T47D (cell line): ENCODE data around the gene ADAM12.

ENCODE experiments used
- DNase-seq, 2 experiments: peaks; one replicate each; pipeline versions ENCODE4 v3.0.0 to v3.0.0-alpha.2; 2011 to 2012; ENCODE audit warnings: low read depth in 1 of 2, low spot score in 1 of 2
- JUND ChIP-seq: IDR thresholded peaks from 2 replicates; pipeline ENCODE4 v1.6.1; 2012; ENCODE audit warnings: low read depth
- in situ Hi-C: cut with HindIII; loops from 2 replicates; pipeline ENCODE4 v1.10.0; 2016; ENCODE audit warnings: low sequenced_read_pairs, low pct_unique_long_range_greater_than_20kb

The ADAM12 gene

DNA sequence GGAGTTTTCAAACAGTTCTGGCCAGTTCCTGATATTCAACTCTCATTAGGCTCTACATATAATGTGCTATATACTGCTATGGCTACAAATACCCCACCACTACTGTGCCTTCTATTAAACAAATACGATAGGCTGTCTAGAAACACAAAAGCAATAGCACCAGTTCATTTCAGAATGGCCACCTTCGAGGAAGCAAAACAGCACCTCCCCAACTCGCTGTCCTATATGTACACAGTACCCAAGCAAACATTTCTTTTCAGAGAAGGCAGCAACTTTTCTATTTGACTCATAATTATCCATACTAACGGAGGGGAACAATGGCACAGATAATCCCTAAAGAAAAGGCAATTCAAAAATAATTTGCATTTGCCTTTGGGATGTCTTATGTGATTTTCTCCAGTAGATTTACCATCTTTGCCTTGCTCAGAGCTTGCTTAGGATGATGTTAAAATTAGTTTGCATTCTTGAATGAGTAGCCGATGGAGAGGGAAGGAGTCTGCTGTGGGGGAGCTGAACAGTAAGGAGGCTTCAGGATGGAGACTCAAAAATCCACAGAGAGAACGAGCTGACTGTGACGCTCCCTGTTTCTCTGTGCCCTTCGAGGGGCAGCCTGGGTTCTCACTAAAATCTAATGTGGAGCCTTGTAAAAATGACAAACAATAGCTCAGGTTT lies 273.3 kb downstream of the ADAM12 start:
- in situ Hi-C loops: no loop called here
- no peak for TF ChIP-seq JUND
- no peak for DNase-seq

DNA sequence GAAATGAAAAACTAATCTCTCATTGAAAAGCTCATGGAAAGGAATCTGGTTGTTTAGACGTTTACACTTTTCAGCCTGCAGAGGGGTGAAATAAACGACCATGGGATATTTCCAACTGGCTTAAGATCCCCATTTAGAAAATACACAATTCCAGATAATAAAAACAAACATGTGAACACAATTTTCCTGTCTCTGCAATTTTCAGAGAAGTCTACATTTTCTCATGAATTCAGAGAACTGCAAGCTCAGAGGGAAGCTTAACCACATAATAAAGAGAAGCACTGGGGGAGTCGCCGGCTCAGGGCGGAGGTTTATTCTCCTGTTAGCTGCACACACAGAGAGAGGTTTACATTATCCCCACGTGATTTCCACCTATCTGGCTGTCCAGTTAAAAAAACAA lies 276.8 kb downstream of the ADAM12 start:
- no peak for DNase-seq

DNA sequence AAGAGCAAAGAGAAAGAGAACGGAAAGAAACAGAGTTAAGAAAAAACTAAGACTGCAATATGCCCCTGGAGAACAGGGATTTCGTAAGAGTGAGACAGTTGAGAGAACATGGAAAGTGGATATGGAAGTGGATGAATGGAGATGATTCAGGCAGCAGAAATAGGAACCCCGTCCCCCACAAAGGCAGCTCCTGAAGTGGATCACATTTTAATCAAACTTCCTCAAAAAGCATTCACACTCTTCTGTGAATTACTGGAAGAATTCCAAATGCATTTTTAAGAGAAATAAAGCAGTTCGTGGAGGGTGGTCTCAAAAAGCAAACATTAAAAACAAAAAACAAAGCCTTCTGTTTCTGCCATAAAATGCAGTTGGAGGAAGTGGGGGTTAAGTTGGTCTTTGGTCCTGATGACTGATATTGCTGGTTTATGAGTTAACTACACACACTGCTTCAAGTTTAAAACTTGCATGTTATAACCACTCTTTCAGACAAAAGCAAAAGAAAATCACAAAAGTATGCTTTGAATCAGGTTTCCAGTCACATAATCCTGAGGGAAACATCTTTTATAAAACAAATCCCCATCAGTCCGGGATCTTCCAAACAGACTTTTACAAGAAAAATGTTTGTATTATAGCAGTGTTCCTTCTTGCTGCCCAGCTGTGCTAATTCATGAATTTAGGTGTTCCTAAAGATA lies 277.6 kb downstream of the ADAM12 start:
- no peak for TF ChIP-seq JUND
- no peak for DNase-seq
- in situ Hi-C loops: no loop called here

More for the DNA sequence above, 276.8 kb downstream of the ADAM12 start:
- no peak for TF ChIP-seq JUND
- in situ Hi-C loops: no loop called here

DNA sequence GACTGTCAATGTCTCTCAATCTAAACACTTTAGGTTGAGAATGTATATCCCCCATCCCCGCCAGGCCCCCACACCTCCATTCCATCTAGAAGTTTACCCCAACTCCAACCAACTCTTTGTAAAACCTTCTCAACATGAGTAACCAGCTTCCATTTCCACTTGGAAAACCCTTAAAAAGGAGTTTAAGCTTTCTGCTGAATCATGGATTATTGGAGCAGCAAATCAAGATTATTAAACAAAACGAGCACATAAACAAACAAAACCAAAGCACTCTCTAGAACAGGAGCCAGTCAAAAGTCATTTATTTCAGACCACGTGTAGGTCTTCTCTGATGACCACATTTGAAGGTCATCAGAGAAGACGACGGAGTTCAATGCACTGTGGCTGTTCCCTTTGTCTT lies 278.4 kb downstream of the ADAM12 start:
- no peak for DNase-seq
- in situ Hi-C loops: no loop called here
- TF ChIP-seq JUND: no peak

DNA sequence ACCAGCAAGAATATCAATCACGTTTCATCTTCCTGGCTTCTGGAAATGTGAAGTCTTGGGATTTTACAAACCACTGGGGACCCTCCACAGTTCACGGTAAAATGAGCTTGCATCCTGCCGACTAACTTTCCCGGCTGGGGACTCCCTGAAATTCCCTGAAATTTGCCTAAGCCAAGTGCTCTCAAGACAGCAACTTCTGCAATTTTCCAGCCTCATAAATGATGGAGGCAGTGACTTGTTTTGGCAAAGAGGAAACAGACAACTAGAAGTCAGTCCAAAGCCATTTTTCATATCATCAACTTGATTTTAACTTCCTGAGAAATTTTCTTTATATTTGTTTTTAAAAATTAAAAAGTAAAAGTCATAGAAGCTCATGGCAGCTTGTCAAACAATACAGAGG lies 279.6 kb downstream of the ADAM12 start:
- no peak for TF ChIP-seq JUND
- in situ Hi-C loops: no loop called here

DNA sequence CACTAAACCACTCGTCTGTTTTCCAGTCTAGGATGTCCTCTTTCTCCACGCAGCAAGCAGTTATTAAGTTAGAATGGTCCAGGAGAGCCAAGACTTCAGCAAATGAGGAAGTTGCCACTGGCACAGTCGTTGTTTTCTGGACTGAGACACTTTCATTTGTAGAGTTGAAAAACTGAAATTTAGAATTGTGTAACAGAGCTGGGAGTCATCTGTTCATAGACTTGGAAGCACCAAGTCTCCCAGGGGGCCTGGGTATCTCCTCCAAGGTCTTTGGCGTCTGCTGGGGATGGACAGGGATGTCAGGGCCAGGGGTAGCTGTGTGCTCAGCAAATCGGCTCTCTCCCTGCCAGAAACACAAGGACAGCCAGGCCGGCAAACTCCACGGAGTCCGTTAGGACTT lies 283.5 kb downstream of the ADAM12 start:
- in situ Hi-C loops: no loop called here
- no peak for TF ChIP-seq JUND
- no peak for DNase-seq

More for the DNA sequence above, 279.6 kb downstream of the ADAM12 start:
- no peak for DNase-seq

DNA sequence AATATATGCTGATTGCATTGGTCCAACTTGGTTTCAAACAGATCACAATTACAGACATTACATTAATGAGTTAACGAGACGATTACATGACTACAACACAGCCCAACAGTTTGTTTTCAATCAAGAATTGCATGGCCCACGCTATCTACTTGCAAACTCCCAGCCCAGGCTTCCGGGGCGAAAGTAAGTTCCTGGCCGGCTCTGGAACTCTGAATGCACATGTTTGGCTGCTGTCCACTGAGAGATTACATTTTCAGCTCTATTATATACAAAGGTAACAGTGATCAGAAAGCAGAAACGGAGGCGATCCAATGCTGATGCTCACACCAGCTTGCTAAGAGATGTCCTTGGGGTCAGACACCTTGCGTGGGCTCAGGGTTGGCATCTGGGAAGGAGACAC lies 285.6 kb downstream of the ADAM12 start:
- in situ Hi-C loops: no loop called here
- DNase-seq: no peak
- no peak for TF ChIP-seq JUND

DNA sequence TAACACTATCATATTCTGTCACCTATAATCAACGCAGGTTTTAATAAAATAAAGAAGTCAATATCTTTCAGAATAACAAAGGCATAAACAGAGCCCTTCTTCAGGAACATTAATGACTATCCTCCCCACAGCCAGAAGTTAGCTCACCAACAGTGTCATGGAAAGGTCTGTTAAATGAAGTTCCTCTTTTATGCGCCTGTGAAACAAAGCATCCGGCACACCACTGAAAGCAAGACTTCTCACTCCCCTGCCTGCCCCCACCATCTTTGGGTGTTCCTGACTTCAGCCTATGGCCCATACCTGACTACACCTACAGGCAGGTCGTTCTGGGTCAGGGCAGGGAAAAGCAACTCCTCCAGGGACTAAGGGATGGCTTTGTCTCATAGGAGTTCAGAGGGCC lies 286.5 kb downstream of the ADAM12 start:
- no peak for TF ChIP-seq JUND
- in situ Hi-C loops: no loop called here
- DNase-seq: no peak

DNA sequence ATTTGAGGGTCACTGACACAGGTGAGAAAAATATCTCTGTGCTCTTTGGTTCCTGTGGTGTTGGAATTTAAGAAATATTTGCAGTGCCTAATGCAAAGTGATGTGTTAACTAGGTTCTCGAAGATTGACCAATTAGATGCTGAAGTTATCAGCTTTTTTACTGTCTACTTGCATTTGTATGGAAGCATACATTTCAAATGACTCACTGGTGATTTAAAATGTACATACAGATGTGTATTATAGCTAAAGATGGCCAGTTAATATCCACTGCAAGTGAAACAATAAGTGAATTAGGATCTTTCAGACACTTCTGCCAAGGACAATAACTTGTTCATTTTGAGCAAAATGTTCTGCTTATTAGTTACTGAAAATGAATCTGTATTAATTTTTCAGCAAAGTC lies 287.0 kb downstream of the ADAM12 start:
- in situ Hi-C loops: no loop called here
- no peak for TF ChIP-seq JUND
- no peak for DNase-seq

DNA sequence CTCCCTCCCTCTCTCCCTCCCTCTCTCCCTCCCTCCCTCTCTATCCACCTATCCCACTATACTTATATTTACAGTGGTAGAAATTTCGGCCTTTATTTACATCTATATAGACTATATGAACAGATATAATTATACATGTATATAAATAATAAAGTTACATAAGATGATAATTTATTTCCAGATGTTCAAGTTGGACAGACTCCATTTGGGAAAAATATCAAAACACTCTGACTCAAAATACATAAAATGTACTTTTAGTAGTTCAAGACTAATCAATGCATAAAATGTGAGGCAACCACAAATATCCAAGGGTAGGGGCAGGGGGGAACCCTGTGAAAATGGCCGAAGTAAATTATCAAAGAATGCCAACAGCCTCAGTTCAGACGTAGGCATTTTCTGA lies 288.9 kb downstream of the ADAM12 start:
- no peak for DNase-seq
- in situ Hi-C loops: no loop called here
- TF ChIP-seq JUND: no peak

DNA sequence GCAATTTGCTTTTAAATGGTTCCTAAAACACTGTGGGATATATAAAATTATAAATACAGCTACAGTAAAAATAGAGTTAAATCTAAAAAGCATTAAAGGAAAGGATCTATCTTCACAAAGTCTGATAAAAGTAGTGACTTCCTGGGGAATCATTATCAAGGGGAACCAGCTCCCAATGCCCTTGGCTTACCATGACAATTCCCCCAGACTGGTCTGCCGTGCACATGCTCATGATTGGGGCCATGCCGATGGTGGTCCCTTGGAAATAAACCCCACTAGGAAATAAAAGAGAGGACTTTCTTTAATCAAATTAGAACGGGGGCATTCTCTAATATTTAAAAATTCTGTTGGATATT lies 290.1 kb downstream of the ADAM12 start:
- in situ Hi-C loops: no loop called here
- DNase-seq: no peak
- TF ChIP-seq JUND: no peak

DNA sequence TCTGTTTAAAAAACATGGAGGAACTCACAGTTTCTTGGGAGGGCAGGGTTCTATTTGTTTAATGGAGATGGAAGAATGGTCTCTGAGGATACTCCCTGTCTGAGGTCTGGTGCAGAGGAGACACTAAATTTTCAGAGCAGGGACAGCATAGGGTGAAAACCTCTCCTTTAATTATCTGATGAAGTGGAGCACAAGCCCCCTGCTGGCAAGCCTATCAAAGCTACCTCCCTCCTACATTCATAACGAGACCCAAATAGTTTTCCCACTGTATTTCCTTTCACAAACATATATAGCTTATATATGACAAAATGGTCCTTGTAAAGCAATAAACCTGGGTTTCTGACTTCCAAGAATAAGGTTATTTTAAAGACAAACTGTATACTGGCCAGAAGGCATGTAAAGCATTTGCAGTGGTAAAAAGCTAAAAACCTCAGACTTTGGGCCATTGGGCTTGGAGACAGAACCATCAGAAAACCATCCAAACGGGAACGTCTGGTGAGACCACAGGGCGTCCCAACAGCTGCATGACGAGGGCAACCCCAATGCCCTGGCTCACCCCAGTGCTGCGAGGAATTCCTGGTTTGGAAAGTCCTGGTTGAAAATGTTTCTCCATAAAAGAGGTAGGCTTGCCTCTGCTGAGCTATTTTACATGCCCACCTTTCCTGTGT lies 290.6 kb downstream of the ADAM12 start:
- DNase-seq: no peak
- in situ Hi-C loops: no loop called here
- no peak for TF ChIP-seq JUND

DNA sequence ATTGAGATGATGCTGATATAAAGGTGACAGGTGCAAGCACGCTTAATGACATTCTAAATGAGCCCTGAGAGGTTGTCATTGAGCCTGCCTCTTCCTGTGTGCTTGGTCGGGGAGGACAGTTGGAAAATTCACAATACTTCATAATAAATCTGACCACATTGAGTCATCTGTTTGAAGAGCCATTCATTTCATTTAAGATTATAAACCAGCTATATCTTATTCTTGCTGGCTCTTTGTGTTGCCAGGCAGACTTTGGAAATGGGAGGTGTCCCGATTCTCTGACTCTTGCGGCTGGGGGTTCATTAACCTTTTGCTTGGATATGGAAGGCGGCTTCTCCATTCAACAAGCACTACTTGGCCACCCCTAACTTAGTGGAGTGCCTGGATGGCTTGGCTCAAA lies 293.7 kb downstream of the ADAM12 start:
- no peak for TF ChIP-seq JUND
- DNase-seq: no peak
- in situ Hi-C loops: no loop called here
